ENCODE results near the gene PTPN6. TPM values are rescaled to one million over a fixed set of nuclear protein-coding genes. Genes with fewer than 3 reads are reported as not detected.

Gene PTPN6
- polyA plus RNA-seq, 1 donor from 2014 or later, result not detected

DNA sequence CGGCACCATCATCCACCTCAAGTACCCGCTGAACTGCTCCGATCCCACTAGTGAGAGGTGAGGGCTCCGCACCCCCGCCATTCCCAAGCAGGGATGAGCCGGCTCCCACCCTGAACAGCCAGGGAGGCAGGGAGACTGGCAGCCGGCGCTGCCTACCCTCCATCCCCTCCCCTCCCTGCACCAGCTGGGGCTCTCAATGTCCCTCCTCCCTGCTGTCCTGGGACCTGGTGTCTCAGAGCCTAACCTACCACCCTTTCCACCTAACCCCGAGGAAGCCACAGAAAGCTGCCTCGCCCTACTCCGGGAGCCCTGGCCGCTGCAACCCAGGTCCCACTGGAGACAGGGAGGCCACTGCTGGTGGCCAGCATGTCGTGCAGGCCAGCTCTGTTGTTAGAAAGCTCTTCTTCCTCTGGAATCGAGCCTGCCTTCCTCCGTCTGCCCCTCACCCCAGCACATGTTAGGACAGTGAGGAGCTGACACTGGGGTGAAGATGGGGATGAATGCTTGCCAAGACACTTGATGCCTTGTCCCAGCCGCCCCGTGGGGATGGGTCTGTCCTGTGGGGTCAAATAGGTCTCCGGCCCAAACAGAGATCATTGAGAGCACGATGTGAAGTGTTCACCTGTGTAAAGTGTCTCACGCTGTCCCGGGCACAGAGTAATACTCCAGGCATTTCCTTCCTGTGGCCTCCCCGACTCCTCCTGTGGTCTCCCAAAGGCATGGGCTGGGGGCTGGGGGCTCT lies 1.1 kb downstream of the PTPN6 start:
- Histone ChIP-seq H3K4me3 (ENCODE audit: low read length) (no peak overlapping the region), H3K27ac (ENCODE audit: low read length) (no peak overlapping the region), H3K9me2 (ENCODE audit: insufficient read depth, low read length) (no peaks in the 10 kb centered on the region), H4K20me1 (ENCODE audit: insufficient read depth) (no peaks in the 10 kb centered on the region), H2AFZ (ENCODE audit: low read depth, low read length) (no peak overlapping the region), H3K36me3 (ENCODE audit: insufficient read depth, low read length) (no peaks in the 10 kb centered on the region), H3F3A (ENCODE audit: insufficient read depth, low read length, poor library complexity, severe bottlenecking) (no peaks in the 10 kb centered on the region), H3K27me3 (ENCODE audit: insufficient read depth, low read depth, low read length) (no peaks in the 10 kb centered on the region), H3K4me2 (ENCODE audit: low read length) (no peak overlapping the region), H3K79me2 (replicated peaks; ENCODE audit: insufficient read depth, low read length) (no peaks in the 10 kb centered on the region), H3K9ac (ENCODE audit: low read length) (no peak overlapping the region), H3K9me3 (ENCODE audit: low read length) (no peaks in the 10 kb centered on the region)
- TF ChIP-seq RAD21 (conservative IDR thresholded peaks at IDR 0.05), result no peak
- no peak for TF ChIP-seq SMC3 (conservative IDR thresholded peaks at IDR 0.05; ENCODE audit: poor library complexity)
- no peak for TF ChIP-seq MXI1 (conservative IDR thresholded peaks at IDR 0.05; ENCODE audit: poor library complexity, severe bottlenecking)
- TF ChIP-seq, protein P1, sequence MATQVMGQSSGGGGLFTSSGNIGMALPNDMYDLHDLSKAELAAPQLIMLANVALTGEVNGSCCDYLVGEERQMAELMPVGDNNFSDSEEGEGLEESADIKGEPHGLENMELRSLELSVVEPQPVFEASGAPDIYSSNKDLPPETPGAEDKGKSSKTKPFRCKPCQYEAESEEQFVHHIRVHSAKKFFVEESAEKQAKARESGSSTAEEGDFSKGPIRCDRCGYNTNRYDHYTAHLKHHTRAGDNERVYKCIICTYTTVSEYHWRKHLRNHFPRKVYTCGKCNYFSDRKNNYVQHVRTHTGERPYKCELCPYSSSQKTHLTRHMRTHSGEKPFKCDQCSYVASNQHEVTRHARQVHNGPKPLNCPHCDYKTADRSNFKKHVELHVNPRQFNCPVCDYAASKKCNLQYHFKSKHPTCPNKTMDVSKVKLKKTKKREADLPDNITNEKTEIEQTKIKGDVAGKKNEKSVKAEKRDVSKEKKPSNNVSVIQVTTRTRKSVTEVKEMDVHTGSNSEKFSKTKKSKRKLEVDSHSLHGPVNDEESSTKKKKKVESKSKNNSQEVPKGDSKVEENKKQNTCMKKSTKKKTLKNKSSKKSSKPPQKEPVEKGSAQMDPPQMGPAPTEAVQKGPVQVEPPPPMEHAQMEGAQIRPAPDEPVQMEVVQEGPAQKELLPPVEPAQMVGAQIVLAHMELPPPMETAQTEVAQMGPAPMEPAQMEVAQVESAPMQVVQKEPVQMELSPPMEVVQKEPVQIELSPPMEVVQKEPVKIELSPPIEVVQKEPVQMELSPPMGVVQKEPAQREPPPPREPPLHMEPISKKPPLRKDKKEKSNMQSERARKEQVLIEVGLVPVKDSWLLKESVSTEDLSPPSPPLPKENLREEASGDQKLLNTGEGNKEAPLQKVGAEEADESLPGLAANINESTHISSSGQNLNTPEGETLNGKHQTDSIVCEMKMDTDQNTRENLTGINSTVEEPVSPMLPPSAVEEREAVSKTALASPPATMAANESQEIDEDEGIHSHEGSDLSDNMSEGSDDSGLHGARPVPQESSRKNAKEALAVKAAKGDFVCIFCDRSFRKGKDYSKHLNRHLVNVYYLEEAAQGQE (IDR thresholded peaks at IDR 0.05; ENCODE audit: borderline replicate concordance), result no peak
- no peak for TF ChIP-seq POLR2AphosphoS5 (IDR thresholded peaks at IDR 0.05)
- no peak for TF ChIP-seq TAF1 (IDR thresholded peaks at IDR 0.05; ENCODE audit: low read depth)
- TF ChIP-seq EP300 (conservative IDR thresholded peaks at IDR 0.05; ENCODE audit: poor library complexity, severe bottlenecking), result no peak
- no peak for TF ChIP-seq EZH2 (IDR thresholded peaks at IDR 0.05; ENCODE audit: borderline replicate concordance, insufficient read depth, low read length, poor library complexity, severe bottlenecking)
- TF ChIP-seq, protein P2, sequence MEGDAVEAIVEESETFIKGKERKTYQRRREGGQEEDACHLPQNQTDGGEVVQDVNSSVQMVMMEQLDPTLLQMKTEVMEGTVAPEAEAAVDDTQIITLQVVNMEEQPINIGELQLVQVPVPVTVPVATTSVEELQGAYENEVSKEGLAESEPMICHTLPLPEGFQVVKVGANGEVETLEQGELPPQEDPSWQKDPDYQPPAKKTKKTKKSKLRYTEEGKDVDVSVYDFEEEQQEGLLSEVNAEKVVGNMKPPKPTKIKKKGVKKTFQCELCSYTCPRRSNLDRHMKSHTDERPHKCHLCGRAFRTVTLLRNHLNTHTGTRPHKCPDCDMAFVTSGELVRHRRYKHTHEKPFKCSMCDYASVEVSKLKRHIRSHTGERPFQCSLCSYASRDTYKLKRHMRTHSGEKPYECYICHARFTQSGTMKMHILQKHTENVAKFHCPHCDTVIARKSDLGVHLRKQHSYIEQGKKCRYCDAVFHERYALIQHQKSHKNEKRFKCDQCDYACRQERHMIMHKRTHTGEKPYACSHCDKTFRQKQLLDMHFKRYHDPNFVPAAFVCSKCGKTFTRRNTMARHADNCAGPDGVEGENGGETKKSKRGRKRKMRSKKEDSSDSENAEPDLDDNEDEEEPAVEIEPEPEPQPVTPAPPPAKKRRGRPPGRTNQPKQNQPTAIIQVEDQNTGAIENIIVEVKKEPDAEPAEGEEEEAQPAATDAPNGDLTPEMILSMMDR (IDR thresholded peaks at IDR 0.05; ENCODE audit: poor library complexity, severe bottlenecking), result no peak

DNA sequence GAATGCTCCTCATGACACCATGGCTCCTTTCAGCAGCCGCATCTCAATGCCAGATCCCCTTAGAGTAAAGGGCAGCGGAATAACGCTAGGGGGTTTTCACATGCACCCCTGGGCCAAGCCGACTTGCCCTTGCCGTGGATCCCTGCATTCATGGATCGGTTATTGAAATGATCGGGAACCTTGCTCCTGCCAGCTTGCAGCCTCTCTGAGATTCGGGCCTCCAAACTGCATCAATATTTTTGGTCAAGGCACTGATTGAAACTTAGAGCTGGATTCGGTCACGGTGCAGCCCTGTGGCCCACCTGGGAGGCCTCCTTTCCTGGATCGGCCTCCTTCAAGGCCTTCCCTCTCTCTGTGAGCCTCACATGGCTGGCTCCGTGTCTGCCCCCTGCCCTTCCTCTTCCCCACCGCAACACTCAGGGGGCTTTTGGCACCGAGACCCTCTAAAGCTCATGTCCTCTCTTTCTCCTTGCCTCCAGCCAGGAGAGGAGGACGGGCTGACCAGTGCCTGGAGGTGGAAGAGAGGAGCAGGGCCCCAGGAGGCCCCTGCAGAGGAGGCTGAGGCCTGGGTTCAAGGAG lies 1.8 kb downstream of the PTPN6 start:
- H3K9me2 ChIP-seq (ENCODE audit: insufficient read depth, low read length), result no peaks in the 10 kb centered on the region
- H3K79me2 ChIP-seq (replicated peaks; ENCODE audit: insufficient read depth, low read length), result no peaks in the 10 kb centered on the region
- H4K20me1 ChIP-seq (ENCODE audit: insufficient read depth), result no peaks in the 10 kb centered on the region
- no peak overlapping the region for H3K4me3 ChIP-seq (ENCODE audit: low read length)
- no peak overlapping the region for H2AFZ ChIP-seq (ENCODE audit: low read depth, low read length)
- no peak overlapping the region for H3K9ac ChIP-seq (ENCODE audit: low read length)
- no peaks in the 10 kb centered on the region for H3F3A ChIP-seq (ENCODE audit: insufficient read depth, low read length, poor library complexity, severe bottlenecking)
- H3K27me3 ChIP-seq (ENCODE audit: insufficient read depth, low read depth, low read length), result no peaks in the 10 kb centered on the region
- no peak overlapping the region for H3K27ac ChIP-seq (ENCODE audit: low read length)
- H3K36me3 ChIP-seq (ENCODE audit: insufficient read depth, low read length), result no peaks in the 10 kb centered on the region
- TF ChIP-seq EZH2 (IDR thresholded peaks at IDR 0.05; ENCODE audit: borderline replicate concordance, insufficient read depth, low read length, poor library complexity, severe bottlenecking) (no peak), TAF1 (IDR thresholded peaks at IDR 0.05; ENCODE audit: low read depth) (no peak), EP300 (conservative IDR thresholded peaks at IDR 0.05; ENCODE audit: poor library complexity, severe bottlenecking) (no peak), POLR2AphosphoS5 (IDR thresholded peaks at IDR 0.05) (no peak), MXI1 (conservative IDR thresholded peaks at IDR 0.05; ENCODE audit: poor library complexity, severe bottlenecking) (no peak), RAD21 (conservative IDR thresholded peaks at IDR 0.05) (no peak), SMC3 (conservative IDR thresholded peaks at IDR 0.05; ENCODE audit: poor library complexity) (no peak)
- TF ChIP-seq, protein P2 (IDR thresholded peaks at IDR 0.05; ENCODE audit: poor library complexity, severe bottlenecking), result no peak
- TF ChIP-seq, protein P1 (IDR thresholded peaks at IDR 0.05; ENCODE audit: borderline replicate concordance), result no peak
- no peaks in the 10 kb centered on the region for H3K9me3 ChIP-seq (ENCODE audit: low read length)
- H3K4me2 ChIP-seq (ENCODE audit: low read length), result no peak overlapping the region
